ENCODE results near the gene DCP1A. TPM values are rescaled to one million over a fixed set of nuclear protein-coding genes. Genes with fewer than 3 reads are reported as not detected.
"Not testable (repeated sequence)": the region's sequence is repeated elsewhere in the genome, so short reads cannot be mapped to it uniquely, and the experiment has no call there.

The DCP1A gene
- total RNA-seq, 1 donor from 2014 or later, result 15.6 TPM

- H3K4me3 ChIP-seq (ENCODE audit: low read depth, low read length), result no peak overlapping the region
- no peaks in the 10 kb centered on the region for H3K36me3 ChIP-seq (ENCODE audit: control insufficient read depth, insufficient read depth, low read length)
- H3K27me3 ChIP-seq (ENCODE audit: control insufficient read depth, insufficient read depth, low read length), result no peaks in the 10 kb centered on the region
- no peak for DNase-seq (ENCODE audit: low read depth)
- TF ChIP-seq CTCF (IDR thresholded peaks at IDR 0.05; ENCODE audit: insufficient read depth, low read length, poor library complexity, severe bottlenecking), result no peak
Measured at GRCh38 chr3:53342353-53342752, 5.0 kb downstream of the DCP1A start.

GRCh38 chr3:53337167-53337940 is 10.0 kb downstream of the DCP1A start:
- Histone ChIP-seq H3K4me3 (ENCODE audit: low read depth, low read length) (no peak overlapping the region), H3K27me3 (ENCODE audit: control insufficient read depth, insufficient read depth, low read length) (no peaks in the 10 kb centered on the region), H3K36me3 (ENCODE audit: control insufficient read depth, insufficient read depth, low read length) (no peaks in the 10 kb centered on the region)
- DNase-seq (ENCODE audit: low read depth), result no peak
- no peak for TF ChIP-seq CTCF (IDR thresholded peaks at IDR 0.05; ENCODE audit: insufficient read depth, low read length, poor library complexity, severe bottlenecking)

GRCh38 chr3:53334742-53335141 is 12.6 kb downstream of the DCP1A start:
- DNase-seq (ENCODE audit: low read depth), result no peak
- no peak for TF ChIP-seq CTCF (IDR thresholded peaks at IDR 0.05; ENCODE audit: insufficient read depth, low read length, poor library complexity, severe bottlenecking)
- no peak overlapping the region for H3K4me3 ChIP-seq (ENCODE audit: low read depth, low read length)
- H3K36me3 ChIP-seq (ENCODE audit: control insufficient read depth, insufficient read depth, low read length), result no peaks in the 10 kb centered on the region
- no peaks in the 10 kb centered on the region for H3K27me3 ChIP-seq (ENCODE audit: control insufficient read depth, insufficient read depth, low read length)

- Histone ChIP-seq H3K36me3 (ENCODE audit: control insufficient read depth, insufficient read depth, low read length) (no peaks in the 10 kb centered on the region), H3K4me3 (ENCODE audit: low read depth, low read length) (no peak overlapping the region), H3K27me3 (ENCODE audit: control insufficient read depth, insufficient read depth, low read length) (no peaks in the 10 kb centered on the region)
- no peak for DNase-seq (ENCODE audit: low read depth)
- no peak for TF ChIP-seq CTCF (IDR thresholded peaks at IDR 0.05; ENCODE audit: insufficient read depth, low read length, poor library complexity, severe bottlenecking)
Measured at GRCh38 chr3:53331871-53332270, 15.5 kb downstream of the DCP1A start.

- Histone ChIP-seq H3K36me3 (ENCODE audit: control insufficient read depth, insufficient read depth, low read length) (no peaks in the 10 kb centered on the region), H3K27me3 (ENCODE audit: control insufficient read depth, insufficient read depth, low read length) (no peaks in the 10 kb centered on the region), H3K4me3 (ENCODE audit: low read depth, low read length) (no peak overlapping the region)
- no peak for DNase-seq (ENCODE audit: low read depth)
- TF ChIP-seq CTCF (IDR thresholded peaks at IDR 0.05; ENCODE audit: insufficient read depth, low read length, poor library complexity, severe bottlenecking), result no peak
Measured at GRCh38 chr3:53329897-53330296, 17.4 kb downstream of the DCP1A start.

- DNase-seq (ENCODE audit: low read depth), result no peak
- Histone ChIP-seq H3K27me3 (ENCODE audit: control insufficient read depth, insufficient read depth, low read length) (no peaks in the 10 kb centered on the region), H3K4me3 (ENCODE audit: low read depth, low read length) (no peak overlapping the region), H3K36me3 (ENCODE audit: control insufficient read depth, insufficient read depth, low read length) (no peaks in the 10 kb centered on the region)
- no peak for TF ChIP-seq CTCF (IDR thresholded peaks at IDR 0.05; ENCODE audit: insufficient read depth, low read length, poor library complexity, severe bottlenecking)
Measured at GRCh38 chr3:53328746-53329145, 18.6 kb downstream of the DCP1A start.

GRCh38 chr3:53327986-53328385 is 19.4 kb downstream of the DCP1A start:
- DNase-seq (ENCODE audit: low read depth); H3K27me3 ChIP-seq (ENCODE audit: control insufficient read depth, insufficient read depth, low read length); H3K36me3 ChIP-seq (ENCODE audit: control insufficient read depth, insufficient read depth, low read length); H3K4me3 ChIP-seq (ENCODE audit: low read depth, low read length): not testable (repeated sequence)

Data from kidney epithelial cell (primary cell).